GM03348 (cell line): ENCODE data around the gene GABPA.

Experiments used
- DNase-seq: peaks from one replicate; pipeline ENCODE4 v3.0.0; 2012; ENCODE audit warnings: low spot score

GABPA gene

DNA sequence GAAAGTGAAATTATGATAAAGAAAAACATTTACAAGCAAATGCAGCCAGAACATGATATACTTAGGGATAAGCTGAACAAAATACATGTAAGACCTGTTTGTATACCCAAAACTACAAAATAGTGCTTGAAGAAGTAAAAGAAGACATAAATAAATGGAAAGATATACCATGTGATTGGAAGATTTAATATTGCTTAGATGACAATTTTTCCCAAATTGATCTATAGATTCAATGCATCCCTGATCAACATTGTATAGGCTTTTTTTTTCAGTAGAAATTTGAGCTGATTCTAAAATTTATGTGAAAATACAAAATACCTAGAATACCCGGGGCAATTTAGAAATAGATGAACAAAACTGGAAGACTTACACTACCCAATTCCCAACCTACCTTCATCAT lies 76.4 kb downstream of the GABPA start:
- DNase-seq, result no peak

GRCh38 chr21:25813917-25814316 lies 79.1 kb downstream of the GABPA start:
- DNase-seq, result no peak

GRCh38 chr21:25818121-25818520 lies 83.3 kb downstream of the GABPA start:
- no peak for DNase-seq

- DNase-seq, result no peak
Observed at GRCh38 chr21:25818551-25818950, 83.8 kb downstream of the GABPA start.
